HFF-Myc (cell line): ENCODE results near the gene NUP42.

ENCODE experiments used
- DNase-seq: peaks from one replicate; pipeline ENCODE4 v3.0.0-alpha.2; 2011; ENCODE audit warnings: low read depth; ENCODE audit errors: extremely low read depth
- H3K4me3 ChIP-seq: replicated peaks from 2 replicates; pipeline ENCODE4 v1.5.1; 2011; ENCODE audit warnings: low read depth, mild to moderate bottlenecking, control low read depth, low read length
- CTCF ChIP-seq: IDR thresholded peaks from 2 replicates; pipeline ENCODE4 v1.5.1; 2012; ENCODE audit warnings: mild to moderate bottlenecking, low read depth, low read length, control low read depth; ENCODE audit errors: missing control alignments

The NUP42 gene

GRCh38 chr7:23247603-23248335 is 65.9 kb downstream of the NUP42 start:
- DNase-seq: no peak
- H3K4me3 ChIP-seq: peak overlapping the region; percentile 51

GRCh38 chr7:23249486-23249885 is 67.6 kb downstream of the NUP42 start:
- no peak for DNase-seq
- H3K4me3 ChIP-seq: no peak overlapping the region
- TF ChIP-seq CTCF: no peak

More at GRCh38 chr7:23247603-23248335, 65.9 kb downstream of the NUP42 start:
- no peak for TF ChIP-seq CTCF
